Stimulated activated CD4-positive, alpha-beta T cell treated with anti-CD3 and anti-CD28 coated beads, Interleukin-15, amount 100 ng/mL, for 1 hour (primary cell): ENCODE results near the gene CACNA1I.
A peak's percentile ranks its signal among the peaks of the same experiment; 100 is the strongest.

Experiments
- DNase-seq, 2 donors: peaks; one replicate each; pipeline ENCODE4 v3.0.0-alpha.2; 2020; ENCODE audit warnings: low read depth in 1 of 2, low spot score in 1 of 2

Gene CACNA1I

GRCh38 chr22:39567135-39567946 lies 3.2 kb upstream of the CACNA1I start:
- peak; percentile 7 to 18 for DNase-seq

GRCh38 chr22:39568278-39568981 lies 2.1 kb upstream of the CACNA1I start:
- no peak for DNase-seq

- DNase-seq, result no peak
These were observed 1.5 kb upstream of the CACNA1I start for GRCh38 chr22:39569066-39569465.

GRCh38 chr22:39570226-39570625 lies 327 bp upstream of the CACNA1I start:
- no peak for DNase-seq

- no peak for DNase-seq
These were observed 985 bp downstream of the CACNA1I start for GRCh38 chr22:39571538-39571937.

- no peak for DNase-seq
These were observed 4.4 kb downstream of the CACNA1I start for GRCh38 chr22:39574779-39575551.

GRCh38 chr22:39575552-39575825 lies 4.9 kb downstream of the CACNA1I start:
- no peak for DNase-seq

- DNase-seq, result no peak
These were observed 5.5 kb downstream of the CACNA1I start for GRCh38 chr22:39576027-39576426.

- no peak for DNase-seq
These were observed 6.8 kb downstream of the CACNA1I start for GRCh38 chr22:39577366-39577765.

GRCh38 chr22:39577900-39578299 lies 7.3 kb downstream of the CACNA1I start:
- DNase-seq, result no peak

GRCh38 chr22:39580006-39580441 lies 9.5 kb downstream of the CACNA1I start:
- DNase-seq, result no peak

- no peak for DNase-seq
These were observed 10.2 kb downstream of the CACNA1I start for GRCh38 chr22:39580795-39581194.

GRCh38 chr22:39581303-39581702 lies 10.8 kb downstream of the CACNA1I start:
- no peak for DNase-seq

- DNase-seq, result no peak
These were observed 12.6 kb downstream of the CACNA1I start for GRCh38 chr22:39583066-39583667.

GRCh38 chr22:39589875-39590274 lies 19.3 kb downstream of the CACNA1I start:
- no peak for DNase-seq

GRCh38 chr22:39592081-39593065 lies 21.8 kb downstream of the CACNA1I start:
- no peak for DNase-seq

- DNase-seq, result no peak
These were observed 22.7 kb downstream of the CACNA1I start for GRCh38 chr22:39593066-39593930.

- DNase-seq, result no peak
These were observed 23.4 kb downstream of the CACNA1I start for GRCh38 chr22:39593931-39594285.

GRCh38 chr22:39594411-39594810 lies 23.9 kb downstream of the CACNA1I start:
- DNase-seq, result no peak
